GM21723 (cell line): ENCODE data around the gene PRSS21.

ENCODE experiments used
- ATAC-seq: cut with Tn5 transposase; IDR thresholded peaks from one replicate; pipeline ENCODE4 v1.9.1; 2021; ENCODE audit warnings: mild to moderate bottlenecking, moderate library complexity; ENCODE audit not compliant: unreplicated experiment

Gene PRSS21

GRCh38 chr16:2825049-2825742, 8.2 kb downstream of the PRSS21 start:
- ATAC-seq: no peak

GRCh38 chr16:2825906-2826305, 8.9 kb downstream of the PRSS21 start:
- no peak for ATAC-seq

GRCh38 chr16:2826591-2827373, 9.7 kb downstream of the PRSS21 start:
- ATAC-seq: no peak

GRCh38 chr16:2827374-2827791, 10.3 kb downstream of the PRSS21 start:
- no peak for ATAC-seq

- ATAC-seq: no peak
Observed at GRCh38 chr16:2827831-2828520, 10.9 kb downstream of the PRSS21 start.

- ATAC-seq: no peak
Observed at GRCh38 chr16:2828521-2828840, 11.4 kb downstream of the PRSS21 start.

- ATAC-seq: no peak
Observed at GRCh38 chr16:2828876-2829430, 11.9 kb downstream of the PRSS21 start.

GRCh38 chr16:2829501-2830354, 12.7 kb downstream of the PRSS21 start, which contains the start of gene ZG16B:
Gene ZG16B (plus strand): TSS chr16:2830303. CDS start chr16:2830442, 139 bp downstream.
- ATAC-seq: no peak

GRCh38 chr16:2830355-2830695, 13.3 kb downstream of the PRSS21 start:
- ATAC-seq: no peak

GRCh38 chr16:2831203-2831602, 14.2 kb downstream of the PRSS21 start:
- no peak for ATAC-seq

- no peak for ATAC-seq
Observed at GRCh38 chr16:2833776-2834175, 16.7 kb downstream of the PRSS21 start.

GRCh38 chr16:2834968-2835367, 17.9 kb downstream of the PRSS21 start:
- ATAC-seq: no peak

GRCh38 chr16:2835638-2836493, 18.8 kb downstream of the PRSS21 start:
- no peak for ATAC-seq

GRCh38 chr16:2836646-2837508, 19.8 kb downstream of the PRSS21 start:
- ATAC-seq: no peak

- ATAC-seq: no peak
Observed at GRCh38 chr16:2838928-2839327, 21.9 kb downstream of the PRSS21 start.

GRCh38 chr16:2839650-2840450, 22.8 kb downstream of the PRSS21 start:
- no peak for ATAC-seq

- no peak for ATAC-seq
Observed at GRCh38 chr16:2840914-2841313, 23.9 kb downstream of the PRSS21 start.
